MM.1S (cell line): ENCODE measurements around the gene ARHGAP28.
"Not testable (repeated sequence)": the region's sequence is repeated elsewhere in the genome, so short reads cannot be mapped to it uniquely, and the experiment has no call there.

Experiments used
- CTCF ChIP-seq: fragments of 300-600 bp; sonication (generic); IDR thresholded peaks from 2 replicates; pipeline ENCODE4 v1.5.1; 2016; ENCODE audit warnings: antibody characterized with exemption, low read length, mixed read lengths
- EZH2 ChIP-seq: fragments of 300-600 bp; sonication (generic); optimal IDR thresholded peaks from 2 replicates; pipeline ENCODE3; 2017; ENCODE audit warnings: low read depth, mild to moderate bottlenecking, antibody characterized with exemption, low read length, mixed read lengths

GRCh38 chr18:6938403-6938802 lies 208.9 kb downstream of the ARHGAP28 start:
- not testable (repeated sequence) for TF ChIP-seq CTCF, EZH2
